MM.1S (cell line): ENCODE data around the gene GPR161.
"Not testable (repeated sequence)": the region's sequence is repeated elsewhere in the genome, so short reads cannot be mapped to it uniquely, and the experiment has no call there.

ENCODE experiments used
- DNase-seq: peaks from one replicate; pipeline ENCODE4 v3.0.0-alpha.2; 2015
- H2AFZ ChIP-seq: fragments of 300-600 bp; sonication (generic); 2 replicates; pipeline ENCODE4 v1.6.0; 2016; ENCODE audit warnings: antibody characterized with exemption, low read length
- H3F3A ChIP-seq: fragments of 300-600 bp; sonication (generic); 2 replicates; pipeline ENCODE4 v1.6.1; 2016; ENCODE audit warnings: mild to moderate bottlenecking, antibody characterized with exemption, low read length, moderate library complexity, mixed read lengths; ENCODE audit not compliant: insufficient read depth
- H3K27ac ChIP-seq: fragments of 300-600 bp; sonication (generic); 2 replicates; pipeline ENCODE4 v1.5.1; 2016; ENCODE audit warnings: mild to moderate bottlenecking, low read length
- H3K27me3 ChIP-seq: fragments of 300-600 bp; sonication (generic); replicated peaks from 2 replicates; pipeline ENCODE4 v1.6.0; 2016; ENCODE audit warnings: low read length; ENCODE audit not compliant: insufficient read depth
- H3K36me3 ChIP-seq: fragments of 300-600 bp; sonication (generic); replicated peaks from 2 replicates; pipeline ENCODE4 v1.6.1; 2016; ENCODE audit warnings: mild to moderate bottlenecking, low read length, mixed read lengths; ENCODE audit not compliant: insufficient read depth
- H3K4me1 ChIP-seq: fragments of 300-600 bp; sonication (generic); 2 replicates; pipeline ENCODE4 v1.6.1; 2016; ENCODE audit warnings: low read length, mixed read lengths
- H3K4me2 ChIP-seq: fragments of 300-600 bp; sonication (generic); 2 replicates; pipeline ENCODE4 v1.6.0; 2016; ENCODE audit warnings: low read depth, low read length
- H3K4me3 ChIP-seq: fragments of 300-600 bp; sonication (generic); 2 replicates; pipeline ENCODE4 v1.5.1; 2016; ENCODE audit warnings: low read length, mixed read lengths
- H3K79me2 ChIP-seq: fragments of 300-600 bp; sonication (generic); 2 replicates; pipeline ENCODE4 v1.6.1; 2016; ENCODE audit warnings: mixed run types, low read length, mixed read lengths
- H3K9ac ChIP-seq: fragments of 300-600 bp; sonication (generic); 2 replicates; pipeline ENCODE4 v1.6.1; 2016; ENCODE audit warnings: low read length, mixed read lengths
- H3K9me2 ChIP-seq: fragments of 300-600 bp; sonication (generic); replicated peaks from 2 replicates; pipeline ENCODE4 v1.6.1; 2016; ENCODE audit warnings: mild to moderate bottlenecking, low read length, mixed read lengths; ENCODE audit not compliant: insufficient read depth
- H3K9me3 ChIP-seq: fragments of 300-600 bp; sonication (generic); replicated peaks from 2 replicates; pipeline ENCODE4 v1.6.1; 2016; ENCODE audit warnings: mild to moderate bottlenecking, low read length, mixed read lengths; ENCODE audit not compliant: insufficient read depth
- H4K20me1 ChIP-seq: fragments of 300-600 bp; sonication (generic); 2 replicates; pipeline ENCODE4 v1.6.1; 2016; ENCODE audit warnings: mild to moderate bottlenecking, low read length, moderate library complexity, mixed read lengths; ENCODE audit not compliant: insufficient read depth
- EZH2 ChIP-seq: fragments of 300-600 bp; sonication (generic); optimal IDR thresholded peaks from 2 replicates; pipeline ENCODE3; 2017; ENCODE audit warnings: low read depth, mild to moderate bottlenecking, antibody characterized with exemption, low read length, mixed read lengths
- EZH2phosphoT487 ChIP-seq: fragments of 300-600 bp; sonication (generic); IDR thresholded peaks from 2 replicates; pipeline ENCODE4 v1.6.1; 2018; ENCODE audit warnings: antibody characterized with exemption, low read length
- TF ChIP-seq, protein P1 (sequence below): fragments of 300-600 bp; sonication (generic); IDR thresholded peaks from 2 replicates; pipeline ENCODE4 v1.5.1; 2016; ENCODE audit warnings: antibody characterized with exemption, low read length, mixed read lengths

GPR161 gene, protein sequence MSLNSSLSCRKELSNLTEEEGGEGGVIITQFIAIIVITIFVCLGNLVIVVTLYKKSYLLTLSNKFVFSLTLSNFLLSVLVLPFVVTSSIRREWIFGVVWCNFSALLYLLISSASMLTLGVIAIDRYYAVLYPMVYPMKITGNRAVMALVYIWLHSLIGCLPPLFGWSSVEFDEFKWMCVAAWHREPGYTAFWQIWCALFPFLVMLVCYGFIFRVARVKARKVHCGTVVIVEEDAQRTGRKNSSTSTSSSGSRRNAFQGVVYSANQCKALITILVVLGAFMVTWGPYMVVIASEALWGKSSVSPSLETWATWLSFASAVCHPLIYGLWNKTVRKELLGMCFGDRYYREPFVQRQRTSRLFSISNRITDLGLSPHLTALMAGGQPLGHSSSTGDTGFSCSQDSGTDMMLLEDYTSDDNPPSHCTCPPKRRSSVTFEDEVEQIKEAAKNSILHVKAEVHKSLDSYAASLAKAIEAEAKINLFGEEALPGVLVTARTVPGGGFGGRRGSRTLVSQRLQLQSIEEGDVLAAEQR

DNA sequence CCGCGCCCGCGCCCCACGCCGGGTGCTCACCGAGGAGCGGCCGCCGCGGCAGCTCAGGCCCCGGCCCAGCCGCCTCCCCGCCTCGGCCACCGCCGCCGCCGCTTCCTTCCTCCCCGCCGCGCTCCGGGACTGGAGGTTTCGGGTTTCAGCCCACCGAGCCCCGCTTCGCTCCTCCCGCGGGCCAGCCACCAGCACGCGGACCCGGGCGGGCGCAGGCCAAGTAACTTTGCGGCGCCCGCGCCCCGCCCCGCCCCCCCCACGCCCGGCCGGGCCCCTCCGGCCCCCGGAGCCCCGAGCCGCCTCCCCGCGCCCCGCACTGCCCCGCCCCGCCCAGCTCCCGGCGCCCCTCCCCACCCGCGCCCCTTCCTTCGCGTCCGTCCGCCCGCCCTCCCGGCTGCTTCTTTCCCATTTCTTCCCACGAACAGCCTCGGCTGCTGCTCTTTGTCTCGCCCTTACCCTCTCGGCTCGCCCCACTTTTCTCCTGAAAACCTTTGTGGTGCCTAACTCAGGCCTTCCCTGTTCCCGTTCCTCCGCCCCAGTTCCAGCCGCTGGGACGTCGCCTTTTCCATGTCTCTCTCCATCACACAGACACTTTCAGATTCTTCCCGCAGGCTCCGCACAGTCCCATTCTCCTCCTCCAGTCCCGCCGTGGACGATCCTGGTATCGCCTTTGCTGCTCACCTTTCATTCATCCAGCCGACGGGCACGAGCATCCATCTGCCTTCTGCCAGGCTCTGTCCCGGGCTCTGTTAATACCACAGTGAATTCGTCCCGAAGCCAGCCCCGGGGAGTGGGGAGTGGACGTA, at the start of gene GPR161:
GPR161 (minus strand) TSS at position 222 of the 806 bp plus-strand sequence. CDS start 32,080 bp downstream, outside the sequence.
- peak within 1 kb of the TSS; percentile 88 for H2AFZ ChIP-seq
- peak within 1 kb of the TSS; percentile 81 for H3K4me3 ChIP-seq
- peaks cover 4% of the 10 kb centered on the region; the same call in 1 of the 2 replicates for H3F3A ChIP-seq
- H3K4me2 ChIP-seq = peak within 1 kb of the TSS; percentile 99
- TF ChIP-seq, protein P1, sequence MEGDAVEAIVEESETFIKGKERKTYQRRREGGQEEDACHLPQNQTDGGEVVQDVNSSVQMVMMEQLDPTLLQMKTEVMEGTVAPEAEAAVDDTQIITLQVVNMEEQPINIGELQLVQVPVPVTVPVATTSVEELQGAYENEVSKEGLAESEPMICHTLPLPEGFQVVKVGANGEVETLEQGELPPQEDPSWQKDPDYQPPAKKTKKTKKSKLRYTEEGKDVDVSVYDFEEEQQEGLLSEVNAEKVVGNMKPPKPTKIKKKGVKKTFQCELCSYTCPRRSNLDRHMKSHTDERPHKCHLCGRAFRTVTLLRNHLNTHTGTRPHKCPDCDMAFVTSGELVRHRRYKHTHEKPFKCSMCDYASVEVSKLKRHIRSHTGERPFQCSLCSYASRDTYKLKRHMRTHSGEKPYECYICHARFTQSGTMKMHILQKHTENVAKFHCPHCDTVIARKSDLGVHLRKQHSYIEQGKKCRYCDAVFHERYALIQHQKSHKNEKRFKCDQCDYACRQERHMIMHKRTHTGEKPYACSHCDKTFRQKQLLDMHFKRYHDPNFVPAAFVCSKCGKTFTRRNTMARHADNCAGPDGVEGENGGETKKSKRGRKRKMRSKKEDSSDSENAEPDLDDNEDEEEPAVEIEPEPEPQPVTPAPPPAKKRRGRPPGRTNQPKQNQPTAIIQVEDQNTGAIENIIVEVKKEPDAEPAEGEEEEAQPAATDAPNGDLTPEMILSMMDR = no peak
- no peak for TF ChIP-seq EZH2phosphoT487
- TF ChIP-seq EZH2 = no peak
- no peaks in the 10 kb centered on the region for H3K9me2 ChIP-seq
- DNase-seq = peak; percentile 32
- no peaks in the 10 kb centered on the region for H3K36me3 ChIP-seq
- no peaks in the 10 kb centered on the region for H3K79me2 ChIP-seq
- H3K27me3 ChIP-seq = peaks cover 23% of the 10 kb centered on the region
- no peaks in the 10 kb centered on the region; the same call in 1 of the 2 replicates for H3K4me1 ChIP-seq
- no peak within 1 kb of the TSS for H3K27ac ChIP-seq
- peak within 1 kb of the TSS; percentile 20; the same call in 1 of the 2 replicates for H3K9ac ChIP-seq
- no peaks in the 10 kb centered on the region for H3K9me3 ChIP-seq
- H4K20me1 ChIP-seq = no peaks in the 10 kb centered on the region

DNA sequence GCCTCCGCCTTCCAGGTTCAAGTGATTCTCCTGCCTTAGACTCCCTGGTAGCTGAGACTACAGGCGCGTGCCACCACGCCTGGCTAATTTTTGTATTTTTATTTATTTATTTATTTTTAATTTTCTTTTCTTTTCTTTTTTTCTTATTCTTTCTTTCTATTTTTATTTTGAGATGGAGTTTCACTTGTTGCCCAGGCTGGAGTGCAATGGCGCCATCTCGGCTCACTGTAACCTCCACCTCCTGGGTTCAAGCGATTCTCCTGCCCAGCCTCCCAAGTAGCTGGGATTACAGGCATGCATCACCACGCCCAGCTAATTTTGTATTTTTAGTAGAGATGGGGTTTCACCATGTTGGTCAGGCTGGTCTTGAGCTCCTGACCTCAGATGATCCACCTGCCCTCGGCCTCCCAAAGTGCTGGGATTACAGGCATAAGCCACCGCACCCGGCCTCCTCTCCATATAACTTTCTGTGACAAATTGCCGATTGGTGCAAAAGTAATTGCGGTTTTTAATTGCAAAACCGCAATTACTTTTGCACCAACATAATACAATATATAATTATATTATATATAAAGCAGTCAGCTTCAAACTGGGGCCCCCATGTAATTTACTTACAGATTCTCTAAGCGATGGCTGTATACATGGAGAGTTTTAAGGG, 44.5 kb upstream of the GPR161 start:
- not testable (repeated sequence) for H3K4me2 ChIP-seq, H3K9me2 ChIP-seq, H3K9ac ChIP-seq, H2AFZ ChIP-seq, H3K9me3 ChIP-seq, H3K36me3 ChIP-seq, H3K27me3 ChIP-seq, H4K20me1 ChIP-seq, DNase-seq, H3K4me3 ChIP-seq, H3K27ac ChIP-seq, H3K4me1 ChIP-seq
- peaks cover 59% of the 10 kb centered on the region for H3K79me2 ChIP-seq
- H3F3A ChIP-seq = peaks cover 14% of the 10 kb centered on the region

DNA sequence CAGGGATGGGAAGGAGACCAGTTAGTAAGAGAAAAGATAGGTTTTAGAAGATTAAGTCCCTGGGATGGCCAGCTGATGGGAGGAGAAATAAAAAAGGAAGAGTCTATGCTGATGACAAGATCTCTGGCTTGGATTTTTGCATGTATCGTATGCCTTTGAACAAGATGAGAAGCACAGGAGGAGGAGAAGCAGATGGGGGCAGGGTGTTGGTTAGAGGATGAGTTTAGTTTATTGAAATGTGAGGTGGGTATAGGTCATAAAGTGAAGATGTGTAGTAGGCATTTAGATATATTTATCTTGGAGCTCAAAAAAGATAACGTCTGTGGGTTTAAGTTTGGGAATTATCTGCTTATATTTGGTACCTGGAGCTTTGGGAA, 43.4 kb upstream of the GPR161 start:
- Histone ChIP-seq H3K9me2 (no peaks in the 10 kb centered on the region), H3K4me3 (peak overlapping the region; percentile 71), H3K9ac (peak overlapping the region; percentile 69), H3K36me3 (peaks cover 8% of the 10 kb centered on the region; the same call in 1 of the 2 replicates), H2AFZ (peak overlapping the region; percentile 72), H3K27ac (peak overlapping the region; percentile 67; the same call in 1 of the 2 replicates), H3K27me3 (no peaks in the 10 kb centered on the region), H3F3A (peaks cover 14% of the 10 kb centered on the region), H3K4me2 (peak overlapping the region; percentile 93), H3K4me1 (0 out of 2 replicates have a peak, but pooled peaks cover 4% of the 10 kb centered on the region), H4K20me1 (no peaks in the 10 kb centered on the region), H3K79me2 (peaks cover 57% of the 10 kb centered on the region), H3K9me3 (no peaks in the 10 kb centered on the region)
- TF ChIP-seq EZH2phosphoT487 (no peak), EZH2 (no peak)
- TF ChIP-seq, protein P1 = no peak
- DNase-seq = no peak
